ENCODE measurements around the gene ZNF148.
A peak's percentile ranks its signal among the peaks of the same experiment; 100 is the strongest.
"Not testable (repeated sequence)": the region's sequence is repeated elsewhere in the genome, so short reads cannot be mapped to it uniquely, and the experiment has no call there.

The ZNF148 gene

DNA sequence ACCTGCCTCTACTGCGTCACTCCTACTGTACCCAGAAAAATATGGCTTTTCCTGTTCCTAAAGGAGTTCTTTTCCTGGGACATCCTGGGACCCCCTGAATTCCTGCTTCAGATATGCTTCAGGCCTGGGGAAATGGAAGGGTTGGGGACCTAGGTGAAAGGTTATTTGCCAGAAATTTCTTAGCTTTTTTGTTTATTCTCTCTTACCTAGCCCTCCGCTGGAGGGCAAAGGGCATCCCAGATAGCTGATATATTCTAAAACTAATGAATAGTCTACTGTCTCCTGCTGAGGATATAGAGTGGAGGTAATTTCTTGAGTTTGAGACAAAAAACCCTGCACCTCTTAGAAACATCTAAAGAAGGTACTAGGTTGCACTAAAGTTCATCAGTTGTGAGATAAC, 3.6 kb upstream of the ZNF148 start:
- DNase-seq (ENCODE audit: low read depth in 1 of 2, low spot score in 1 of 2), result no peak

DNA sequence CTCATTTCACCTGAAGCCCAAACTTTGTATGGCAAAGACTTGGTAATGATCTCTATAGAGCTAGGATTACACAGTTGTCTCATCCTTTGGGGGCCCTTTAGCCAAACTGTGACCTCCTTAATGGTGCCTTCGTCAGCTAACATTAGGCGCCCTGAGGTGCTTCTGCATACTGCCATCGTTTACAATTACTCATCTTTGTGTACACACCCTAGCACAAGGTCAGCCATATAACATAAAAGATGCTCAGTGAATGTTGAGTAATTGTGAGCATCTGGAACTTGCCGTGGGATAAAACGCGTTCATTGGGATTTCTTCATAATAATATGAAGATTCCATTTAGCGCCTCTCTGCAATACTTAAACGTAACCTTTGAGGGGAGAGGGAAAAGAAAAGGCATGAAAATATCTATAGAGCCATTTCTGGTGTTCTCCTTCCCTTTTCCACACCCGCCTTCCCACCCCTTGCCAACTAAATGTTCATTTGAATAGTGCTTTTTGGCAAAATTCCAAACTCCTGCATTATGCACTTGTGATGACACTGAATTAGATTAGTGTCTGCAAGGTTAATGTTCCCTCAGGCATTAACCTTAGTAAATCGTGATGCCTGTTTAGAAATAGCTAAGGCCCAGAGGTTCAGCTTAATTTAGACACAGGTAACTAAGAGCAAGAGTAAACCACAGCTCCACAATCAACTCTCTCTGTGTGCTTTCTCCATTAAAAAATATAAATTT, 990 bp upstream of the ZNF148 start:
- DNase-seq (ENCODE audit: low read depth in 1 of 2, low spot score in 1 of 2), result no peak

DNA sequence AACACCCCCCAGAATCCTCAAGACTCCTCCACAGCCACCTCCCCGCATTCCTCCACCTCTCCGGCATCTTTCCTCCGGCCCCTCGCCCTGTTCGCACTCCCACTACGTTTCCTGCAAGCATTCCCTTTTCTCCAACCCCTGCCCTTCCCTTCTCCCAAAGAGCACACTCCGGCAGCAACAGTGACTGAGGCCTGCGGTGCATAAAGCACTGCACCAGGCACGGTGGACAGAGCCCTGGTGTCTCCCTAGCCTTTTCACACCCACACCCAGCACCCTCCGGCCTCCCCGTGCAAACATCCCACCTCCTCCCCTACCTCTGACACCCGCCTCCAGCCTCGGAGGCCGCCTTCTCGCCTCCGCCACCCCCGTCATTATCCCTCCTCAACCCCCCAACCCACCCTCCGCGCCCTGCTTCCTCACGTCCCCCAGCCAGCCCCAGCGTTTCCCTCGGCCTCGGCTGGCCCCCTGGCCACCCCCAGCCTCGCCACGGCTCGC, 577 bp downstream of the ZNF148 start:
- DNase-seq (ENCODE audit: low read depth in 1 of 2, low spot score in 1 of 2), result peak in 1 of 2 donors; percentile 3

DNA sequence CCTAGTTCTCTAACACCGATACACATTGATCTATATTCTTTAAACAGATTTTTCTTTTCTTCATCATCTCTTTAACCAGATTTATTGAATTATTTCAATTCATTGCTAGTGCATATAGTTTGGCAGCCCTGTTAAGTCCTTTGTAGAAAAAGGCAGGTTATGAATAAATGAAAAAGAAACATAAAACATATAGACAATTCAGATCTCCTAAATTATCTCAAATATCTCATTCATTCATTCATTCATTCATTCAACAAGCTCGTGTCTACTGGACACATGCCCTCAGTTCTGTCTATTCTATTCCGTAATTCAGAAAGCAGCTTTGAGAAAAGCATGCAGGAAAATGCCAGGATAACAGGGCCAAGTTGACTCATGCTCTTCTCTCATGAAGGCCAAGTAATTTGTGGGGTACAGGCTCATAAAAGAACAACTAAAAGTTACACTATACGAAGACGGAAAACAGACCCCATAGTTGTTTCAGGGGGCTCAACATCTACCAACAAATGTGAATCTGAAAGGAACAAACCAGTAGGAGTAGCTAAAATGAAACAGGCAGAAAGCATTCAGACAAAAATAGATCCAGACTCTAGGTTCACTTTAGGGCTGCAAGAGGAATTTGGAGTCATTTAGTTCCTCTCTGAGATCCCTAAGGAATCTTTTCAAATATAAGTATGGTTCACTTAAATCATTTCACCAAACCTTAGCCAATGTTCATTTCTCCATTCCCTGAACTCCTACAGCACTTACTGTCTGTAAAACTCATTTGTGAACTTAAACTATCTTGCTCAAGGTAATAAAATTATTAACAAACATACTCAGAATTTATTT, 7.5 kb downstream of the ZNF148 start:
- no peak for DNase-seq (ENCODE audit: low read depth in 1 of 2, low spot score in 1 of 2)

DNA sequence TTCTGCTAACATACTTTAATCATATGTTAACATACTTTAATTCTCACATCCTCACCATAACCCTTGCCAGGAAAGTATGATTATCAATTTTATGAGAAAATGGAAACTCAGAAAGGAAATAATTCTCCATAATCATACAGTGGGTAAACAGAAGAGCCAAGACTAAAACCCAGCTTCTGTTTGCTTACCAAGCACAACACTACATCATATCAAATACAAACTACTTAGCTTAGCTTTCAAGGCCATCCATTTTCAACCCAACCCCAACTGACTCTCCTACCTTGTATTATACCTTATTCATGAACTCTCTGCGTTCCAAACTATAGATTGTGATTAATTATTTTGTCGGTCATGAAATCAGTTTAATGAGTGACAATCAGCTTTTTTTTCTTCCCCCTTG, 9.0 kb downstream of the ZNF148 start:
- DNase-seq (ENCODE audit: low read depth in 1 of 2, low spot score in 1 of 2), result no peak

DNA sequence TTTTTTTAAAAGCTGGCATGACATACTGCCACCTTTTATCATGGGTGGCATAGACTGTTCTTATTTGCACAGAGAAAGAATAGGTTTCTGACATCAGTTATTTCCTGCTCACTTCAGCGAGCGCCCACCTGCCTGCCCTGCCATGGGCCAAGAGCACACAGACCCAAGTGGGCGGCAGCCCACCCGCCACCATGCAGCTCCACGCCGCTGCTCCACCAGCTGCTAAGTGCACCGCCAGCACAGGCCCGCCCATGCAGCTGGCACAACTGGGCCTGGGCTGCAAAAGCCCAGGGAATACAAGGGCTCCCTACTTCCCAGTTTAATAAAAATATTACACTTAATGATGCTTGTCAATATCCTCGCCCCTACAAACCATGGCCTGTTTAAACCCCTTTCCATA, 15.4 kb downstream of the ZNF148 start:
- no peak for DNase-seq (ENCODE audit: low read depth in 1 of 2, low spot score in 1 of 2)

DNA sequence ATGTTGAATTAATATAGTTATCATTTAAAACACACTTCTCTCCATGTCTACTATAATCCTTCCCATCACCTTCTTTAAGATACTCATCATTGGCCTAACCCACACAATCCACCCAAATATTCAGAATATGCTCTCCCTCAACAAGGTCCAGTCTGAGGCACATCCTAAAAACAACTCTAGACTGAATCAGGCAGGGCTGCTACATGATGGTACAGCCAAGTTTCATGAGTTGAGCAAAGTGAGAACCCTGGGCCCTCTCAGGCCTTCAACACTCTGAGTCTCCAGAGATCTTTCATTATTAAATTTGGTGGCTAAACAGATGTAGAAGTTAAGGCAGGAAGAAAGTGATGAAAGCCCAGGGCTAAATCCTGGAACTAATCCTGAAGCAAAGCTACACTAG, 16.2 kb downstream of the ZNF148 start:
- DNase-seq (ENCODE audit: low read depth in 1 of 2, low spot score in 1 of 2), result no peak

DNA sequence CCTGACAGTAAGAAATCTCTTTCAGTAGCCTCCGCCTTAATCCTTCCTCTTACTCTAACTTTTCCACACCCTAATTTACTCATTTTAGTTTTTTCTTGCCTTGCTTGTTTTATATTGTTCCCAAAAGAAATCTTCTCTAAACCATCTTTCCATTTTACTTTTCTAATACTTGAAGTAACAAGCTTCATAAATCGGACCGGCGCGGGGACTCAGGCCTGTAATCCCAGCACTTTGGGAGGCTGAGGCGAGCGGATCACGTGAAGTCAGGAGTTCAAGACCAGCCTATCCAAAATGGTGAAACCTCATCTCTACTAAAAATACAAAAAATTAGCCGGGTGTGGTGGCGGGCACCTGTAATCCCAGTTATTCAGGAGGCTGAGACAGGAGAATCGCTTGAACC, 17.3 kb downstream of the ZNF148 start:
- no peak for DNase-seq (ENCODE audit: low read depth in 1 of 2, low spot score in 1 of 2)

DNA sequence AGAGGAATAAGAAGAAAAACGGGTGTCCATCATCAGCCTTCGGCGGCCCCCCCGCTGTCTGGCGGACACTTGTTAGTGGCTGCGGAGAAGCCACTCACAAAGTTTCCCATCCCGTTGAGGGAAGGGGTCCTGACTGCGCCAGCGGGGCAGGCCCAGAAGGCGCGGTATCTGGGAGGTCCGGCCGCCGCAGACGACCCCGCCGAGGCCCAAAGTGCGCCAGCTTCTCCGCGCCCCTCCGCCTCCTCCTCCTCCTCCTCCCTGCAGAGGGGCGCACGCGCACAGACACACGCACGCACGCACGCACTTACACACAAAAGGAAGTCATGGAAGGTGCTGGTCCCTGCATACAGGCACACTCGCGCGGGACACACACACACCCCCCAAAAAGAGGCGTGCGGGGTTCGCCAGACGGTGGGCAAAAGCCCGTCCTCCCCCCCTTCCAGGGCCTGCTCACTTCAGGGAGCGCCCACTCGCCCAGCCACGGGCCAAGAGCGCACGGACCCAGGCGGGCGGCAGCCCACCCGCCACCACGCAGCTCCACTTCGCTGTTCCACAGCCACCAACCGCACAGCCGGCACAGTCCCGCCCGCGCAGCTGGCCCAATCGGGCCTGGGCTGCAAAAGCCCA, 18.0 kb downstream of the ZNF148 start:
- DNase-seq (ENCODE audit: low read depth in 1 of 2, low spot score in 1 of 2), result peak; percentile 10 to 21

DNA sequence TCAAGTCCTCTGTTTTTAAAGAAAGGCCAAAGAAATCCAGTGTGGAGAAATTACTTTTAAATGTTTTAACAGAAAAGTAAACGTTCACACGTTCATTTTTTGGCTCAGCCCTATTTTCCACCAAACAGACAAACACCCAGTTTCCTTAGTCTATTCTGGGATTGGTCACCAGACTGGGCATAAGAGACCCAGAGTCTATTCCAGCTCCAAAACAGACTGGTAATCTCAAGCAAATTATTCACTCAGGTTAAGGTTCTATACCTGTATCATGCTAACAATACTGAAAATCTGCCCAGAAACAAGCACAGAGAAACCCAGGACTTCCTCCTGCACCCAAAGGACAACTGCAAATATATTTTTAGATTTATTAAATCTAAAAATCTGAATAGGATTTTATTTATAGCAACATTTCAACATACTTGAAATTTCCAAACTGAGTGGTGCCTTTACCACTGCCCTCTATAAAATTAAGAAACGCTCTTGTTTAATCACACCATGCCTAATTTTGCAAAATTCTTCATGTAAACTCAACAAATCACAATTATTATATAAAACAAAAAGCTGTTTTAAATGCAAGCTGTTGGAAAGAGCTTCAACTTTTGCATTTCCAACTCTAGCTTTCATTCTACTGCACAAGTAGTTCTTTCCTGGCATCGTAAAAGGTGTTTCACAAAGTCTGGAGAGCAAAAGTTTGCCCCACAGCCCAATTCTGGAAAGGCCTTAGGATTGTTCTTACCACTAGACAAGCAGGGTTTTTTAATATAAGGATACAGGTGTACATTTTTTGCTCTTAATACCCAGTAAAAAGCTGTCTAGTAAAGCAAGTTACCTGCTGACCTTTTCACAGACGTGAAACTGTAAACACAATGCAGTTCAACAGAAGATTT, 18.7 kb downstream of the ZNF148 start:
- DNase-seq (ENCODE audit: low read depth in 1 of 2, low spot score in 1 of 2), result no peak

DNA sequence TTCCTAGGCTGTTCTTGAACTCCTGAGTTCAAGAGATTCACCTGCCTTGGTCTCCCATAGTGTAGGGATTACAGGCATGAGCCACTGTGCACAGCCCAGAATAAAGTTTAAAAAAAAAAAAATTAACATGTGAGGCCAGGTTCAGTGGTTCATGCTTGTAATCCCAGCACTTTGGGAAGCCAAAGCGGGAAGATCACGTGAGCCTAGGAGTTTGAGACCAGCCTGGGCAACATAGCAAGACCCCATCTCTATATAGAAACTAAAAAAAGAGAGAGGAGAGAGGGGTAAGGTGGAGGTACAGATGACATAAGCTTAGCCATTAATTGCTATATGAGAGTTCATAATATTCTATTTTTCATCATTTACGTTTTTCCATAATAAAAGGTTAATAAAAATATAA, 21.5 kb downstream of the ZNF148 start:
- DNase-seq (ENCODE audit: low read depth in 1 of 2, low spot score in 1 of 2), result no peak

DNA sequence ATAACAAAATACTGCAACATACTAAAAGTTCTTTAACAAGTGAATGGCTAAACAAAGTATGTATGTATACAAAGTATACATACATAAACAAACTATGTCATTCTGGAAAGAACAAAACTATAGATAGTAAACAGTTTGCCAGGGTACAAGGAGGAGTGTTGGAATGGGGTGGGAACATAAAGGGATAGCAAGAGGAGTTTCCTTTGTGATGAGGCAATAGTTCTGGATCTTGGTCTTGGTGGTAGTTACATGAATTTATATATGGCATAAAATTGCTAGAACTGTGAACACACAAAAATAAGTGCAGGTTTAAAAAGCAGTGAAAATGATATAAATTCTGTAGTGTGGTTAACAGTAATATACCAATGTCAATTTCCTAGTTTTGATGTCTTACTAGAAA, 22.0 kb downstream of the ZNF148 start:
- no peak for DNase-seq (ENCODE audit: low read depth in 1 of 2, low spot score in 1 of 2)

DNA sequence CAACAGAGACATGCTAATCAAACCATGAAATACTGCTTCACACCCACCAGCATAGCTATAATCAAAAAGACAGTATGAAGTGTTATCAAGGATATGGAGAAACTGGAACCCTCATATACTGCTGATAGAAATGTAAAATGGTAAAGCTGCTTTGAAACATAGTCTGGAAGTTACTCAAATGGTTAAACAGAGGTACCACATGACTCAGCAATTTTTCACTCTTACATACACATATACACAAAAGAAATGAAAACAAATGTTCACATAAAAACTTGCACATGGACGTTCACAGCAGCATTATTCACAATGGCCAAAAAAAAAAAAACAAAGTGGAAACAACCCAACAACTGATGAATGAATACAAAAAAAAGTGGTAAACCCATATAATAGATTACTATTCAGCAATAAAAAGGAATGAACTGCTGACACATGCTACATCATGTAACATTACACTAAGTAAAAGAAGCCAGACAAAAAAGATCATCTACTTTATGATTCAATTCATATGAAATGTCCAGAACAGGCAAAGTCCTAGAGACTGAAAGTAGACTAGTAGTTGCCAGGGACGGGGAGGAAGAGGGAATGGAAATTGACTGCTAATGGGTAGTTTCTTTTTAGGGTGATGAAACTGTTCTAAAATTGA, 23.2 kb downstream of the ZNF148 start:
- DNase-seq (ENCODE audit: low read depth in 1 of 2, low spot score in 1 of 2), result no peak

DNA sequence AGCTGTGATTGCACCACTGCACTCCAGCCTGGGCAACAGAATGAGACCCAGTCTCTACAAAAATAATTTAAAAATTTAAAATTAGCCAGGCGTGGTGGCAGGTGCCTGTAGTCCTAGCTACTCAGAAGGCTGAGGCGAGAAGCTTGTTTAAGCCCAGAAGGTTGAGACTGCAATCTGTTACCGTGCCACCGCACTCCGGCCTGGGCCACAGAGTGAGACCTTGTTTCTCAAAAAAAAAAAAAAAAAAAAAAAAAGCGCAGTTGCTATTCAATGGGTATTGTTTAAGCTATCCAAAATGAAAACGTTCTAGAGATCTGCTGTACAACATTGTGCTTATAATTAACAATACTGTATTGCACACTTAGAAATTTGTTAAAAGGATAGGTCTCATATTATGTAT, 24.0 kb downstream of the ZNF148 start:
- no peak for DNase-seq (ENCODE audit: low read depth in 1 of 2, low spot score in 1 of 2)

DNA sequence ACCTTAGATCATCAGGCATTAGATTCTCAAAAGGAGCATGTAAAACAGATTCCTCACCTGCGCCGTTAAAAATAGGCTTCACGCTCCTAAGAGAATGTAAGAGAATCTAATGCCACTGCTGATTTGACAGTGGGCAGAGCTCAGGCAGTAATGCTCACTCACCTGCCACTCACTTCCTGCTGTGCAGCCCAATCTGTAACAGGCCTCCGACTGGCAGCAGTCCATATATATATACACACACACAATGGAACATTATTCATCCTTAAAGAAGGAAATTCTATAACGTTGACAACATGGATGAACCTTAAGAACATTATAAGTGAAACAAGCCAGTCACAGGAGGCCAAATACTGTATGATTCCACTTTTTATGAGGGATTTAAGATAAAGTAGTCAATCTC, 24.5 kb downstream of the ZNF148 start:
- DNase-seq (ENCODE audit: low read depth in 1 of 2, low spot score in 1 of 2), result no peak

DNA sequence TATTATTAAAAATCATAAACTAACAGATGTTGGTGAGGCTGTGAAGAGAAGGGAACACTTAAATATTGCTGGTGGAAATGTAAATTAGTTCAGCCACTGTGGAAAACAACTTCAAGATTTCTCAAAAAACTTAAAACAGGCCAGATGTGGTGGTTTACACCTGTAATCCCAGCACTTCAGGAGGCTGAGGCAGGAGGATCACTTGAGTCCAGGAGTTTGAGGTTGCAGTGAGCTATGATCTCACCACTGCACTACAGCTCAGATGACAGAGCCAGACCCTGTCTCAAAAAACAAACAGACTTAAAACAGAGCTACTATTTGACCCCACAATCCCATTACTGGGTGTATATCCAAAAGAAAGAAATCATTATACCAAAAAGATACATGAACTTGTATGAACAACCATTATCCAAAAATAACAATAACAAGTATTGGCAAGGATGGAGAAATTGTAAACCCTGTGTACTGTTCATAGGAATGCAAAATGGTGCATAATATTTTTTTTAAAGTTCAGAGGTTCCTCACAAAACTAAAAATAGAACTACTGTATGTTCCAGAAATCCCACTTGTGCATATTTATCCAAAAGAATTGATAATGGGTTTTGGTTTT, 25.5 kb downstream of the ZNF148 start:
- DNase-seq (ENCODE audit: low read depth in 1 of 2, low spot score in 1 of 2), result no peak

DNA sequence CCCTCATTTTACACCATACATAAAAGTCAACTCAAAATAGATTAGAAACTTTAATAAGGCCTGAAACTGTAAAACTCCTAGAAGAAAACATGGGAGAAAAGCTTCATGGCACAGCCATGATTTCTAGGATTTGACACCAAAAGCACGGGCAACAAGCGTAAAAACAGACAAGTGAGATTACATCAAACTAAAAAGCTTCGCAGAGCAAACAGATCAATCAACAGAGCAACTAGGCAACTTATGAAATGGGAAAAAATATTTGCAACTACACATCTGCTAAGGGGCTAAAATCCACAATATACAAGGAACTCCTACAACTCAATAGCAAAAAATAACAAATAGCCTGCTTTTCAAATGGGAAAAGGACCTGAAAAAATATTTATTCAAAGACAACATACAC, 26.1 kb downstream of the ZNF148 start:
- no peak for DNase-seq (ENCODE audit: low read depth in 1 of 2, low spot score in 1 of 2)

DNA sequence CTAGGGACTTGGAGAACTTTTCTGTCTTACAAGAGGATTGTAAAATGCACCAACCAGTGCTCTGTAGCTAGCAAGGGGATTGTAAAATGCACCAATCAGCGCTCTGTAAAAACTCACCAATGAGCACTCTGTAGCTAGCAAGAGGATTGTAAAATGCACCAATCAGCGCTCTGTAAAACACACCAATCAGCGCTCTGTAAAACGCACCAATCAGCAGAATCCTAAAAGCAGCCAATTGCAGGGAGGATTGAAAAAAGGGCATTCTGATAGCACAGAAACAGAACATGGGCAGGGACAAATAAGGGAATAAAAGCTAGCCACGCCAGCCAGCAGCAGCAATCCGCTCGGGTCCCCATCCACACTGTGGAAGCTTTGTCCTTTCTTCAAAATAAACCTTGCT, 31.8 kb downstream of the ZNF148 start:
- DNase-seq (ENCODE audit: low read depth in 1 of 2, low spot score in 1 of 2), result not testable (repeated sequence)

DNA sequence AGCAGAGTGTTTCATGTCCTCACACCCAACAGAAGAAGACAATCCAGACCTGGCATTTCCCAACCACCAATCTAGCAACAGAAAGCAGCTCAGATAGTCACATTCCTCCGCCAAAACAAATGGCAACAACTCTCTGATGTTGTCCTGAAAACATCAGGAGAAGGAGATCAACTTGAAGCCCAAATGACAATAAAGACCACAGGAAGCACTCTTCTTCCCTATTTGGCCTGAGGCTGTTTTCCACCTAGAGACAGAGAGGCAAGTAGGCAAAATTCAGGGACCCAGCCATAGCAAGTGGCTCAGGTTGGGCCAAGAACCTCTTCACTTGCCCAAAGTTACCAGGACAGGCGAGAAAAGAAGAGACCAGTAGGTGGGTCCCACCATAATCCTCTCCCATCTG, 35.0 kb downstream of the ZNF148 start:
- DNase-seq (ENCODE audit: low read depth in 1 of 2, low spot score in 1 of 2), result no peak

DNA sequence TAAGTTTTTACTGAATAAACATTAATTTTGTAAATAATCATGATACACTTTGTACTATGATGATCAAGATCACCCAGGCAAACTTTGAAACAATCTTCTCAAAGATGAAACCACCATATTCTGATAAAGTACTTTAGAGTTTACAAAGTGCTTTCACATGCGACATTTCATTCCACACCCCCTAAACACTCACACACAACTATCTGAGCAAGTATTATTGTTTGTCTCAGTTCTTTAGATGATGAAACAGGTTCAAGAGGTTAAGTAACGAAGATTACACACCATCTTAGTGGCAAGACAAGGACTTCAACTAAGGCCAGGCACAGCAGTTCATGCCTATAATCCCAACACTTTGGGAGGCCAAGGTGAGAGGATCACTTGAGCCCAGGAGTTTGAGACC, 37.6 kb downstream of the ZNF148 start:
- no peak for DNase-seq (ENCODE audit: low read depth in 1 of 2, low spot score in 1 of 2)
